Astrocyte (in vitro differentiated cells and primary cell): Measurements from ENCODE around the gene GPX6. TPM values are rescaled to one million over a fixed set of nuclear protein-coding genes. Genes with fewer than 3 reads are reported as not detected.
A peak's percentile ranks its signal among the peaks of the same experiment; 100 is the strongest.

ENCODE experiments used
- DNase-seq: peaks from one replicate; pipeline ENCODE4 v3.0.0-alpha.2; 2010; ENCODE audit warnings: low read depth
- FAIRE-seq: peaks from 2 replicates; lab custom pipeline; 2011; peaks lifted over from hg19 to GRCh38; lab: Jason Lieb, UNC
- H2AFZ ChIP-seq: 2 replicates; pipeline ENCODE4 v1.6.0; 2012; ENCODE audit warnings: low read depth, low read length, inconsistent platforms
- H3K27ac ChIP-seq: 2 replicates; pipeline ENCODE4 v1.5.1; 2011; ENCODE audit warnings: low read depth, low read length, inconsistent platforms
- H3K27me3 ChIP-seq: 2 replicates; pipeline ENCODE4 v1.6.0; 2011; ENCODE audit warnings: low read length, inconsistent platforms; ENCODE audit not compliant: insufficient read depth
- H3K36me3 ChIP-seq: 2 replicates; pipeline ENCODE4 v1.5.1; 2011; ENCODE audit warnings: low read length, inconsistent platforms; ENCODE audit not compliant: insufficient read depth
- H3K4me1 ChIP-seq: 2 replicates; pipeline ENCODE4 v1.5.1; 2011; ENCODE audit warnings: low read length, inconsistent platforms; ENCODE audit not compliant: insufficient read depth
- H3K4me2 ChIP-seq: 2 replicates; pipeline ENCODE4 v1.6.0; 2012; ENCODE audit warnings: low read length, inconsistent platforms
- H3K4me3 ChIP-seq: 2 replicates; pipeline ENCODE4 v1.5.1; 2011; ENCODE audit warnings: low read depth, mild to moderate bottlenecking, low read length, inconsistent platforms; ENCODE audit not compliant: insufficient read depth
- H3K79me2 ChIP-seq: 2 replicates; pipeline ENCODE4 v1.6.0; 2012; ENCODE audit warnings: mild to moderate bottlenecking, low read length, inconsistent platforms; ENCODE audit not compliant: insufficient read depth
- H3K9ac ChIP-seq: 2 replicates; pipeline ENCODE4 v1.6.0; 2012; ENCODE audit warnings: mild to moderate bottlenecking, low read length, inconsistent platforms
- H3K9me3 ChIP-seq: 2 replicates; pipeline ENCODE4 v1.5.1; 2012; ENCODE audit warnings: low read depth, mild to moderate bottlenecking, low read length, inconsistent platforms; ENCODE audit not compliant: insufficient read depth
- H4K20me1 ChIP-seq: 2 replicates; pipeline ENCODE4 v1.6.0; 2012; ENCODE audit warnings: low read length, inconsistent platforms; ENCODE audit not compliant: insufficient read depth
- H3K27ac Mint-ChIP-seq: one replicate; pipeline ENCODE4 v1.8.0; 2021; ENCODE audit warnings: mild to moderate bottlenecking, mixed read lengths; ENCODE audit not compliant: unreplicated experiment
- H3K27me3 Mint-ChIP-seq: one replicate; pipeline ENCODE4 v1.8.0; 2021; ENCODE audit warnings: low read depth, mixed read lengths; ENCODE audit not compliant: unreplicated experiment
- H3K36me3 Mint-ChIP-seq: one replicate; pipeline ENCODE4 v1.8.0; 2021; ENCODE audit warnings: low read depth, mixed read lengths; ENCODE audit not compliant: unreplicated experiment
- H3K4me1 Mint-ChIP-seq: one replicate; pipeline ENCODE4 v1.8.0; 2021; ENCODE audit warnings: low read depth, mixed read lengths; ENCODE audit not compliant: unreplicated experiment
- H3K4me3 Mint-ChIP-seq: one replicate; pipeline ENCODE4 v1.8.0; 2021; ENCODE audit warnings: mild to moderate bottlenecking, moderate library complexity, mixed read lengths; ENCODE audit not compliant: unreplicated experiment
- H3K9me3 Mint-ChIP-seq: one replicate; pipeline ENCODE4 v1.8.0; 2021; ENCODE audit warnings: mild to moderate bottlenecking, mixed read lengths; ENCODE audit not compliant: unreplicated experiment
- EZH2 ChIP-seq: IDR thresholded peaks from 2 replicates; pipeline ENCODE4 v1.6.1; 2012; ENCODE audit warnings: mild to moderate bottlenecking, low read length, inconsistent platforms; ENCODE audit not compliant: insufficient read depth
- total RNA-seq: library from RNA; stranded (reverse); gene quantifications from 2 replicates; pipeline ENCODE4 v1.2.1, GENCODE V29; 2021
- TF ChIP-seq, protein P1 (sequence below): IDR thresholded peaks from 2 replicates; pipeline ENCODE4 v1.5.1; 2011; ENCODE audit warnings: low read depth, mild to moderate bottlenecking, inconsistent platforms, low read length, moderate library complexity; ENCODE audit not compliant: insufficient read depth

The GPX6 gene
- total RNA-seq, 1 donor from 2014 or later, result not detected

DNA sequence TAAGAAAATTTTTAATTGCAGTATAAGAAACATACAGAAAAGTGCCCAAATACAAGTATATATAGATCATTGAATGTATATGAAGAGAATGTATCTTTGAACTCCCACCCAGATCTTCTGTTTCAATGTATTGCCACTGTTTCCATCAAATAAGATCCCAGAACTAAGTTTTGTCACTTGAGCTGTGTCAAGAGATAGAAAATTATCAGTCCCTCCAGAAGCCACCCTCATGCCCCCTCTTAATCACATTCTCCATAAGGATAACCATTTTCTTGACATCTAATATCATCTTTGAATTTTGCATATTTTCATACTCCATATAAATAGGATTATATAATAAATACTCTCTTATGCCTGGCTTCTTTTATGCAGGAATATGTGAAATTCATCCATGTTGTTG lies 30.4 kb upstream of the GPX6 start:
- no peaks in the 10 kb centered on the region for H3K36me3 ChIP-seq
- H3K4me3 Mint-ChIP-seq, result no peak overlapping the region
- H3K27ac ChIP-seq, result no peak overlapping the region
- H3K4me1 ChIP-seq, result peaks cover 5% of the 10 kb centered on the region
- no peaks in the 10 kb centered on the region for H3K9me3 Mint-ChIP-seq
- peaks cover 10% of the 10 kb centered on the region for H3K27me3 Mint-ChIP-seq
- DNase-seq (no peak), FAIRE-seq (no peak)
- no peaks in the 10 kb centered on the region for H3K27me3 ChIP-seq
- H3K79me2 ChIP-seq, result no peaks in the 10 kb centered on the region
- no peak for TF ChIP-seq EZH2
- TF ChIP-seq, protein P1, sequence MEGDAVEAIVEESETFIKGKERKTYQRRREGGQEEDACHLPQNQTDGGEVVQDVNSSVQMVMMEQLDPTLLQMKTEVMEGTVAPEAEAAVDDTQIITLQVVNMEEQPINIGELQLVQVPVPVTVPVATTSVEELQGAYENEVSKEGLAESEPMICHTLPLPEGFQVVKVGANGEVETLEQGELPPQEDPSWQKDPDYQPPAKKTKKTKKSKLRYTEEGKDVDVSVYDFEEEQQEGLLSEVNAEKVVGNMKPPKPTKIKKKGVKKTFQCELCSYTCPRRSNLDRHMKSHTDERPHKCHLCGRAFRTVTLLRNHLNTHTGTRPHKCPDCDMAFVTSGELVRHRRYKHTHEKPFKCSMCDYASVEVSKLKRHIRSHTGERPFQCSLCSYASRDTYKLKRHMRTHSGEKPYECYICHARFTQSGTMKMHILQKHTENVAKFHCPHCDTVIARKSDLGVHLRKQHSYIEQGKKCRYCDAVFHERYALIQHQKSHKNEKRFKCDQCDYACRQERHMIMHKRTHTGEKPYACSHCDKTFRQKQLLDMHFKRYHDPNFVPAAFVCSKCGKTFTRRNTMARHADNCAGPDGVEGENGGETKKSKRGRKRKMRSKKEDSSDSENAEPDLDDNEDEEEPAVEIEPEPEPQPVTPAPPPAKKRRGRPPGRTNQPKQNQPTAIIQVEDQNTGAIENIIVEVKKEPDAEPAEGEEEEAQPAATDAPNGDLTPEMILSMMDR, result no peak
- H3K4me3 ChIP-seq, result no peak overlapping the region
- H3K9ac ChIP-seq, result no peak overlapping the region
- no peaks in the 10 kb centered on the region for H4K20me1 ChIP-seq
- no peak overlapping the region for H3K27ac Mint-ChIP-seq
- H3K36me3 Mint-ChIP-seq, result no peaks in the 10 kb centered on the region
- H2AFZ ChIP-seq, result no peak overlapping the region
- no peak overlapping the region for H3K4me2 ChIP-seq
- H3K9me3 ChIP-seq, result no peaks in the 10 kb centered on the region
- peaks cover 3% of the 10 kb centered on the region for H3K4me1 Mint-ChIP-seq

DNA sequence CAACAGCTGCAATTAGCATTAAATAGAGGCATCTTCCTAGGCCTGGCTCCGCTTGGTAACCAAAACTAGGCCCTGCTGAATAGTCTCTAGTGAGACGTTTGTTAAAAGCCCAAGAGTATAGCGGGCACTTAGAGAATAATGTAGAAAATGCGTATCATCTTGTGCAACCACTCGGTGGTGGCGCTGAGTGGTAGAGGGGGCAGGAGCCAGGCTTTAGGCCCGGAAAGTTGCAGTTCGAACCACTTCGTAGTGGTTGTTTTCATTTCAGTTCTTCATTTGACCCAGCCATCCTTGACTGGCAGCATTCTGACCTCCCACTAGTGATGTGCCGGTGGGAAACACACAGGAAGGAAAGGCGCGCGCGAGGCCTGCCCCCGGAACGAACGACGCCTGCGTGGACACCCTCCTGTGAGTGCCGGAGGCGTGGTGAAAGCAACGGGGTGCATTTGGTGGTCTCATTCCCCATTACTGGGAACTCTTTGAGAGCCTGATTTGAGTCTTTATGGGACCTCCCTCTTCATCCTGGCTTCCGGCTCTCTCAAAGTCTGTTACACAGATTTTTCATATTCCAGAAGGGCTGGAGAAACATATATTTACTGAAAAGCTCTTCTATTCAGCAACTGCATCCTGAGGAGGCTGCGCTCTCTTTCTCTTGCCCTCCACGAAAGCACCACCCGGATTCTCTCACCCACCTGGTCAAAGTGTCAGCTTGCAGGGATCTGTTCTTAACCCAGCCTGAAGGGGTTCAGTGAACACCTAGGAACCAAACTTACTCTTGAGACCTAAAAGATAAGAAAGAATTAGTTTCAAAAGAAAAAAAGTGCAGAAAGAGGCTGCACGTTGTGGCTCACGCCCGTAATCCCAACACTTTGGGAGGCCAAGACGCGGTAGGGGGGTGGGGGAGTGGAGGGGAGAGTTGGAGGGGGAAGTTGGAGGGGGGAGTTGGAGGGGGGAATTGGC lies 28.3 kb upstream of the GPX6 start:
- H3K27ac ChIP-seq, result no peak overlapping the region
- H3K4me2 ChIP-seq, result peak overlapping the region; percentile 80
- H3K4me3 ChIP-seq, result peak overlapping the region; percentile 59
- Mint-ChIP-seq H3K27me3 (peaks cover 8% of the 10 kb centered on the region), H3K9me3 (no peaks in the 10 kb centered on the region), H3K4me3 (peak overlapping the region; percentile 85), H3K36me3 (no peaks in the 10 kb centered on the region), H3K4me1 (peaks cover 3% of the 10 kb centered on the region), H3K27ac (peak overlapping the region; percentile 89)
- no peak for FAIRE-seq
- peak overlapping the region; percentile 1 for H3K9ac ChIP-seq
- H3K9me3 ChIP-seq, result no peaks in the 10 kb centered on the region
- no peaks in the 10 kb centered on the region for H3K79me2 ChIP-seq
- H3K27me3 ChIP-seq, result peaks cover 2% of the 10 kb centered on the region
- H3K36me3 ChIP-seq, result no peaks in the 10 kb centered on the region
- TF ChIP-seq, protein P1, result no peak
- no peak for TF ChIP-seq EZH2
- no peaks in the 10 kb centered on the region for H4K20me1 ChIP-seq
- DNase-seq, result no peak
- peaks cover 5% of the 10 kb centered on the region for H3K4me1 ChIP-seq
- H2AFZ ChIP-seq, result peak overlapping the region; percentile 91
